CD14-positive monocyte (primary cell): Measurements from ENCODE around the gene EPOP. TPM values are rescaled to one million over a fixed set of nuclear protein-coding genes. Genes with fewer than 3 reads are reported as not detected.
A peak's percentile ranks its signal among the peaks of the same experiment; 100 is the strongest.

Source experiments
- DNase-seq, 3 donors: peaks; one replicate each; pipeline ENCODE4 v3.0.0-alpha.2; 2011 to 2022
- H2AFZ ChIP-seq: 2 replicates; pipeline ENCODE4 v1.6.0; 2012; ENCODE audit warnings: mild to moderate bottlenecking, low read depth, low read length, inconsistent platforms; ENCODE audit not compliant: insufficient read depth, poor library complexity, severe bottlenecking
- H3K27ac ChIP-seq, 2 donors: 1 replicate in 1 of 2; 2 replicates in 1 of 2; pipeline ENCODE4 v1.5.1; 2012 to 2013; ENCODE audit warnings: low read length in 2 of 2, control low read depth in 1 of 2, inconsistent platforms in 1 of 2, low read depth in 1 of 2, mild to moderate bottlenecking in 1 of 2
- H3K27me3 ChIP-seq, 2 donors: one replicate each; pipeline versions ENCODE4 v1.6.0 to v1.6.1; 2011 to 2013; ENCODE audit warnings: low read length in 2 of 2; ENCODE audit not compliant: control insufficient read depth in 2 of 2, insufficient read depth in 2 of 2
- H3K36me3 ChIP-seq, 2 donors: replicated peaks in 1 of 2; 1 replicate in 1 of 2; 2 replicates in 1 of 2; pipeline versions ENCODE4 v1.5.1 to v1.6.1; 2012 to 2013; ENCODE audit warnings: low read length in 2 of 2, control low read depth in 1 of 2, inconsistent platforms in 1 of 2, mild to moderate bottlenecking in 1 of 2; ENCODE audit not compliant: insufficient read depth in 2 of 2, control insufficient read depth in 1 of 2
- H3K4me1 ChIP-seq, 2 donors: 1 replicate in 1 of 2; 2 replicates in 1 of 2; pipeline versions ENCODE4 v1.5.1 to v1.6.1; 2012 to 2013; ENCODE audit warnings: low read length in 2 of 2, control low read depth in 1 of 2, inconsistent platforms in 1 of 2, mild to moderate bottlenecking in 1 of 2, moderate library complexity in 1 of 2; ENCODE audit not compliant: insufficient read depth in 2 of 2, control insufficient read depth in 1 of 2
- H3K4me2 ChIP-seq: replicated peaks from 2 replicates; pipeline ENCODE3; 2012; ENCODE audit warnings: low read length, moderate library complexity, mild to moderate bottlenecking; ENCODE audit not compliant: poor library complexity, severe bottlenecking; ENCODE audit errors: extremely low read depth
- H3K4me3 ChIP-seq, 3 experiments: fragments of 200-600 bp in 1 of 3; sonication (generic) in 1 of 3; replicated peaks in 1 of 3; 1 replicate in 2 of 3; 2 replicates in 1 of 3; pipeline ENCODE4 v1.5.1; 2011 to 2013; ENCODE audit warnings: low read length in 3 of 3, mild to moderate bottlenecking in 3 of 3, control low read depth in 2 of 3, low read depth in 2 of 3, inconsistent platforms in 1 of 3, moderate library complexity in 1 of 3
- H3K79me2 ChIP-seq: 2 replicates; pipeline ENCODE4 v1.6.0; 2012; ENCODE audit warnings: mild to moderate bottlenecking, control low read depth, inconsistent platforms, low read length, moderate library complexity; ENCODE audit not compliant: insufficient read depth
- H3K9ac ChIP-seq: 2 replicates; pipeline ENCODE4 v1.6.0; 2017; ENCODE audit warnings: low read length, mild to moderate bottlenecking; ENCODE audit not compliant: insufficient read depth, poor library complexity, severe bottlenecking
- H3K9me3 ChIP-seq, 2 donors: replicated peaks in 1 of 2; 1 replicate in 1 of 2; 2 replicates in 1 of 2; pipeline versions ENCODE4 v1.5.1 to v1.6.1; 2012 to 2013; ENCODE audit warnings: low read length in 2 of 2, control low read depth in 1 of 2; ENCODE audit not compliant: control insufficient read depth in 1 of 2, insufficient read depth in 1 of 2
- H4K20me1 ChIP-seq: 2 replicates; pipeline ENCODE4 v1.6.0; 2012; ENCODE audit warnings: mild to moderate bottlenecking, low read length, control low read depth, moderate library complexity; ENCODE audit not compliant: insufficient read depth
- H3K27ac Mint-ChIP-seq, 7 donors: one replicate each; pipeline ENCODE4 v1.8.0; 2020; ENCODE audit warnings: mild to moderate bottlenecking in 7 of 7, mixed read lengths in 7 of 7, moderate library complexity in 6 of 7, inconsistent platforms in 2 of 7
- H3K27me3 Mint-ChIP-seq, 3 donors: one replicate each; pipeline ENCODE4 v1.8.0; 2021 to 2022; ENCODE audit warnings: low read depth in 3 of 3, mild to moderate bottlenecking in 3 of 3, mixed read lengths in 3 of 3, moderate library complexity in 3 of 3, inconsistent platforms in 1 of 3
- H3K36me3 Mint-ChIP-seq, 2 donors: one replicate each; pipeline ENCODE4 v1.8.0; 2020; ENCODE audit warnings: mixed read lengths in 2 of 2, inconsistent platforms in 1 of 2, mild to moderate bottlenecking in 1 of 2
- H3K4me1 Mint-ChIP-seq: one replicate; pipeline ENCODE4 v1.8.0; 2020; ENCODE audit warnings: mild to moderate bottlenecking, mixed read lengths
- H3K4me3 Mint-ChIP-seq, 2 donors: one replicate each; pipeline ENCODE4 v1.8.0; 2020; ENCODE audit warnings: mild to moderate bottlenecking in 2 of 2, mixed read lengths in 2 of 2, moderate library complexity in 1 of 2
- H3K9me3 Mint-ChIP-seq, 7 donors: one replicate each; pipeline ENCODE4 v1.8.0; 2020 to 2022; ENCODE audit warnings: mixed read lengths in 7 of 7, mild to moderate bottlenecking in 6 of 7, moderate library complexity in 6 of 7, inconsistent platforms in 2 of 7
- CTCF ChIP-seq: fragments of 200-600 bp; IDR thresholded peaks from one replicate; pipeline ENCODE4 v1.8.0; 2022; ENCODE audit warnings: antibody characterized with exemption, mild to moderate bottlenecking
- WGBS: methylation state at CpG from one replicate; pipeline ENCODE4 v1.1.5; 2013; ENCODE audit warnings: missing lambda C conversion rate; ENCODE audit not compliant: insufficient coverage; 5-methylcytosine and 5-hydroxymethylcytosine counted together
- intact Hi-C, 2 donors: fragments of 100-400 bp; cut with micrococcal nuclease; formaldehyde crosslinking; loops; one replicate each; pipeline versions ENCODE4 v1.15.0 to v1.15.1; 2023
- polyA plus RNA-seq, 3 donors: library from polyadenylated mRNA; depleted of rRNA in 1 of 3; unstranded in 2 of 3; stranded (reverse) in 1 of 3; fragments of 300-500 nt in 2 of 3; fragments of >200 nt in 1 of 3; fragmentation: Illumina TruSeq in 2 of 3; gene quantifications; 1 replicate in 2 of 3; 2 replicates in 1 of 3; pipeline ENCODE4 v1.2.3, GENCODE V29; 2012 to 2021

Gene EPOP
- polyA plus RNA-seq, 3 donors, result 0.63 TPM; not detected in 2

DNA sequence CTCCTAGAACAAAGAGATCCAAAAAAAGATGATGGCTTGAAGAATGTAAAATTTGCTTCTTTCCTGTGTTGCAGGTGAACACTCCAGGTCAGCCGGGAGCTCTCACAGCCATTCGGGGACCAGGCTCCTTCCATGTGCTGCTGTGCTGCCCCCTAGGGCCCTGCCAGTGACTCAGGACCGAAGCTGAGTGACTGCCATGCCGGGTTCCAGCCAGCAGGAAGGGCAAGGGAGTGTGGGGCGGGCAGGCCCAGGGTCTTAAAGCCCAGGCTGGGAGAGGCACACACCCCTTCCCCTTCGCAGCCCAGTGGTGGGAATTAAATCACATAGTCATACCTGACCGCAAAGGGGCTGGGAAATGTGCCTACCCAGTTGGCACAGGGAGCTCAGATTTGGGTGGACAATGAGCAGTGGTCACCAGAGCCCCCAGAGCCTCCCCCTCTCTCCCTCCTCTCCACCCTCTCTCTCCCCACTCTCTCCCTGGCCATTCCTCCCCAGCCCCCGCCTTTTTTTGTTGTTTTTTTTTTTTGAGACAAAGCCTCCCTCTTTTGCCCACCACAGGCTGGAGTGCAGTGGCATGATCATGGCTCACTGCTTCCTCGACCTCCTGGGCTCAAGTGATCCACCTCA lies 11.5 kb downstream of the EPOP start:
- Histone ChIP-seq H4K20me1 (no peaks in the 10 kb centered on the region), H3K79me2 (no peaks in the 10 kb centered on the region), H3K4me3 (no peak overlapping the region), H3K4me2 (no peak overlapping the region), H3K9ac (no peak overlapping the region), H3K27me3 (peaks cover 5 to 24% of the 10 kb centered on the region in 2 donors), H3K9me3 (no peaks in the 10 kb centered on the region), H2AFZ (no peak overlapping the region), H3K4me1 (peaks cover 5 to 7% of the 10 kb centered on the region in 2 donors), H3K27ac (no peak overlapping the region), H3K36me3 (no peaks in the 10 kb centered on the region)
- no peak overlapping the region for H3K27ac Mint-ChIP-seq
- H3K4me1 Mint-ChIP-seq, result peaks cover 19% of the 10 kb centered on the region
- no peak for DNase-seq
- 9% methylated on average over 7 of the region's 9 CpGs for WGBS
- intact Hi-C loops, result loop anchor here in 1 of 2 donors (10.0 kb wide), 1 partner anchor 108 kb away; no protein-coding TSS in a partner anchor
- H3K36me3 Mint-ChIP-seq, result peaks cover 0 to under 1% of the 10 kb centered on the region in 2 donors
- peaks cover 31 to 57% (median 40%) of the 10 kb centered on the region in 3 donors for H3K27me3 Mint-ChIP-seq
- H3K4me3 Mint-ChIP-seq, result no peak overlapping the region
- H3K9me3 Mint-ChIP-seq, result peaks cover 0 to 4% (median 0%) of the 10 kb centered on the region in 7 donors
- peak; percentile 44 for TF ChIP-seq CTCF

GRCh38 chr17:38660097-38661025 lies 14.4 kb downstream of the EPOP start:
- no peak for DNase-seq

More at GRCh38 chr17:38660097-38661025, 14.4 kb downstream of the EPOP start:
- Histone ChIP-seq H3K79me2 (no peaks in the 10 kb centered on the region), H3K36me3 (no peaks in the 10 kb centered on the region), H3K4me3 (no peak overlapping the region), H3K27me3 (peaks cover 0 to 17% of the 10 kb centered on the region in 2 donors), H3K27ac (no peak overlapping the region), H2AFZ (no peak overlapping the region), H3K4me2 (no peak overlapping the region), H3K9ac (no peak overlapping the region), H4K20me1 (no peaks in the 10 kb centered on the region), H3K9me3 (no peaks in the 10 kb centered on the region), H3K4me1 (peaks cover 5 to 7% of the 10 kb centered on the region in 2 donors)
- peaks cover 25 to 58% (median 40%) of the 10 kb centered on the region in 3 donors for H3K27me3 Mint-ChIP-seq
- peaks cover 0 to 3% (median 0%) of the 10 kb centered on the region in 7 donors for H3K9me3 Mint-ChIP-seq
- H3K4me1 Mint-ChIP-seq, result peaks cover 21% of the 10 kb centered on the region
- intact Hi-C loops, result loop anchor here in 1 of 2 donors (10.0 kb wide), 1 partner anchor 106 kb away; no protein-coding TSS in a partner anchor
- no peak overlapping the region for H3K27ac Mint-ChIP-seq
- H3K36me3 Mint-ChIP-seq, result no peaks in the 10 kb centered on the region
- H3K4me3 Mint-ChIP-seq, result peak overlapping the region in 1 of 2 donors; percentile 19
- WGBS, result 87% methylated on average over 15 of the region's 16 CpGs
- no peak for TF ChIP-seq CTCF
